Measurements from ENCODE around the gene PIAS1. TPM values are rescaled to one million over a fixed set of nuclear protein-coding genes. Genes with fewer than 3 reads are reported as not detected.

Gene PIAS1
- total RNA-seq, 2 experiments from 2014 or later: 44.1 to 59.0 TPM

GRCh38 chr15:68106656-68107055, 52.5 kb downstream of the PIAS1 start:
- H3K4me2 ChIP-seq (ENCODE audit: low read length): no peak overlapping the region
- no peak overlapping the region for H3K4me3 ChIP-seq (ENCODE audit: low read depth, low read length, poor library complexity, severe bottlenecking)
- H4K20me1 ChIP-seq (ENCODE audit: insufficient read depth, low read length): no peaks in the 10 kb centered on the region
- no peak overlapping the region for H3K27ac ChIP-seq (ENCODE audit: low read depth, low read length, poor library complexity, severe bottlenecking)
- no peak overlapping the region for H2AFZ ChIP-seq (ENCODE audit: low read length)
- POLR2A ChIA-PET: interaction anchor here (0.6 to 1.1 kb wide), 3 partner anchors 23 to 233 kb away, joined by 3 to 8 read pairs (median 3); no protein-coding TSS in a partner anchor
- CTCF ChIA-PET (ENCODE audit: unreplicated experiment): no interaction called here
- no TSS peak for BruUV-seq (replicated peaks)
- peaks cover 20% of the 10 kb centered on the region for H3K9me3 ChIP-seq (ENCODE audit: low read length)
- DNase-seq (ENCODE audit: low spot score): no peak
- H3K79me2 ChIP-seq (ENCODE audit: insufficient read depth, low read depth, low read length): peaks cover 85% of the 10 kb centered on the region
- H3K9me2 ChIP-seq (ENCODE audit: insufficient read depth, low read length): no peaks in the 10 kb centered on the region
- H3K36me3 ChIP-seq (ENCODE audit: insufficient read depth, low read length): peaks cover 53% of the 10 kb centered on the region
- intact Hi-C loops (cut with micrococcal nuclease; ENCODE audit: unreplicated experiment): no loop called here
- H3K4me1 ChIP-seq (ENCODE audit: insufficient read depth, low read length, poor library complexity, severe bottlenecking): peaks cover 7% of the 10 kb centered on the region
- TF ChIP-seq EZH2phosphoT487 (IDR thresholded peaks at IDR 0.05; ENCODE audit: borderline replicate concordance, low read depth, low read length): no peak
- no peak for TF ChIP-seq CTCF (conservative IDR thresholded peaks at IDR 0.05; ENCODE audit: low read length)

GRCh38 chr15:68107142-68107541, 53.0 kb downstream of the PIAS1 start:
- ChIA-PET CTCF (ENCODE audit: unreplicated experiment) (no interaction called here), POLR2A (interaction anchor here (0.7 kb wide), 1 partner anchor 233 kb away, joined by 3 read pairs; no protein-coding TSS in a partner anchor)
- Histone ChIP-seq H3K4me3 (ENCODE audit: low read depth, low read length, poor library complexity, severe bottlenecking) (no peak overlapping the region), H3K27ac (ENCODE audit: low read depth, low read length, poor library complexity, severe bottlenecking) (no peak overlapping the region), H4K20me1 (ENCODE audit: insufficient read depth, low read length) (0 out of 2 replicates have a peak, but pooled peaks cover 4% of the 10 kb centered on the region), H3K4me1 (ENCODE audit: insufficient read depth, low read length, poor library complexity, severe bottlenecking) (peaks cover 3% of the 10 kb centered on the region), H2AFZ (ENCODE audit: low read length) (no peak overlapping the region), H3K79me2 (ENCODE audit: insufficient read depth, low read depth, low read length) (peaks cover 85% of the 10 kb centered on the region), H3K9me3 (ENCODE audit: low read length) (peaks cover 20% of the 10 kb centered on the region), H3K4me2 (ENCODE audit: low read length) (no peak overlapping the region), H3K9me2 (ENCODE audit: insufficient read depth, low read length) (no peaks in the 10 kb centered on the region), H3K36me3 (ENCODE audit: insufficient read depth, low read length) (peaks cover 48% of the 10 kb centered on the region)
- no TSS peak for BruUV-seq (replicated peaks)
- DNase-seq (ENCODE audit: low spot score): no peak
- TF ChIP-seq EZH2phosphoT487 (IDR thresholded peaks at IDR 0.05; ENCODE audit: borderline replicate concordance, low read depth, low read length) (no peak), CTCF (conservative IDR thresholded peaks at IDR 0.05; ENCODE audit: low read length) (no peak)
- intact Hi-C loops (cut with micrococcal nuclease; ENCODE audit: unreplicated experiment): no loop called here

- no peak for DNase-seq (ENCODE audit: low spot score)
- H3K4me2 ChIP-seq (ENCODE audit: low read length): no peak overlapping the region
- POLR2A ChIA-PET: no interaction called here
Measured at GRCh38 chr15:68112706-68113105, 58.6 kb downstream of the PIAS1 start.

More at GRCh38 chr15:68112706-68113105, 58.6 kb downstream of the PIAS1 start:
- intact Hi-C loops (cut with micrococcal nuclease; ENCODE audit: unreplicated experiment): no loop called here
- Histone ChIP-seq H3K36me3 (ENCODE audit: insufficient read depth, low read length) (peaks cover 29% of the 10 kb centered on the region), H3K4me1 (ENCODE audit: insufficient read depth, low read length, poor library complexity, severe bottlenecking) (peaks cover 24% of the 10 kb centered on the region), H3K4me3 (ENCODE audit: low read depth, low read length, poor library complexity, severe bottlenecking) (no peak overlapping the region), H3K27ac (ENCODE audit: low read depth, low read length, poor library complexity, severe bottlenecking) (no peak overlapping the region), H2AFZ (ENCODE audit: low read length) (no peak overlapping the region), H3K9me2 (ENCODE audit: insufficient read depth, low read length) (no peaks in the 10 kb centered on the region), H4K20me1 (ENCODE audit: insufficient read depth, low read length) (0 out of 2 replicates have a peak, but pooled peaks cover 4% of the 10 kb centered on the region), H3K79me2 (ENCODE audit: insufficient read depth, low read depth, low read length) (peaks cover 83% of the 10 kb centered on the region), H3K9me3 (ENCODE audit: low read length) (no peaks in the 10 kb centered on the region; the same call in 1 of the 2 replicates)
- CTCF ChIA-PET (ENCODE audit: unreplicated experiment): no interaction called here
- BruUV-seq (replicated peaks): no TSS peak
- TF ChIP-seq CTCF (conservative IDR thresholded peaks at IDR 0.05; ENCODE audit: low read length): no peak
- no peak for TF ChIP-seq EZH2phosphoT487 (IDR thresholded peaks at IDR 0.05; ENCODE audit: borderline replicate concordance, low read depth, low read length)
